NCI-H82 treated with DMSO at 0.1 percent for 48 hours (cell line): ENCODE measurements around the gene KRTAP4-3.
"Not testable (repeated sequence)": the region's sequence is repeated elsewhere in the genome, so short reads cannot be mapped to it uniquely, and the experiment has no call there.

Experiments
- DNase-seq: peaks from one replicate; lab custom pipeline; 2025; ENCODE audit not compliant: unreplicated experiment; lab: John Stamatoyannopoulos, UW

Gene KRTAP4-3

GRCh38 chr17:41153856-41154255 is 14.2 kb downstream of the KRTAP4-3 start:
- DNase-seq, result no peak

- DNase-seq, result no peak
These were observed 16.5 kb downstream of the KRTAP4-3 start for GRCh38 chr17:41151525-41151924.

GRCh38 chr17:41150026-41150425 is 18.0 kb downstream of the KRTAP4-3 start:
- DNase-seq, result no peak

GRCh38 chr17:41149652-41149985 is 18.4 kb downstream of the KRTAP4-3 start, which contains the start of gene KRTAP4-5:
TSS of gene KRTAP4-5 (minus strand) at chr17:41149825. CDS start at chr17:41149767, 58 bp downstream.
- no peak for DNase-seq

GRCh38 chr17:41148971-41149651 is 18.9 kb downstream of the KRTAP4-3 start:
- DNase-seq, result not testable (repeated sequence)

GRCh38 chr17:41147531-41148204 is 20.4 kb downstream of the KRTAP4-3 start:
- DNase-seq, result no peak

GRCh38 chr17:41145261-41145660 is 22.8 kb downstream of the KRTAP4-3 start:
- DNase-seq, result no peak

GRCh38 chr17:41144846-41145245 is 23.2 kb downstream of the KRTAP4-3 start:
- no peak for DNase-seq

GRCh38 chr17:41141361-41141760 is 26.7 kb downstream of the KRTAP4-3 start:
- DNase-seq, result no peak

GRCh38 chr17:41140360-41141131 is 27.5 kb downstream of the KRTAP4-3 start, which contains the start of gene KRTAP4-6:
TSS of gene KRTAP4-6 (minus strand) at chr17:41140544. CDS start at chr17:41140487, 57 bp downstream.
- DNase-seq, result no peak

- not testable (repeated sequence) for DNase-seq
These were observed 28.2 kb downstream of the KRTAP4-3 start for GRCh38 chr17:41139865-41140264.

GRCh38 chr17:41133880-41134735 is 33.9 kb downstream of the KRTAP4-3 start:
- no peak for DNase-seq

- DNase-seq, result no peak
These were observed 36.0 kb downstream of the KRTAP4-3 start for GRCh38 chr17:41131979-41132378.

GRCh38 chr17:41127371-41127770 is 40.6 kb downstream of the KRTAP4-3 start:
- DNase-seq, result no peak

GRCh38 chr17:41126412-41126811 is 41.6 kb downstream of the KRTAP4-3 start:
- no peak for DNase-seq

- DNase-seq, result no peak
These were observed 43.0 kb downstream of the KRTAP4-3 start for GRCh38 chr17:41125064-41125463.

- not testable (repeated sequence) for DNase-seq
These were observed 44.0 kb downstream of the KRTAP4-3 start, which contains the start of gene KRTAP4-12 for GRCh38 chr17:41123991-41124371. TSS of gene KRTAP4-12 (minus strand) at chr17:41124182. CDS start at chr17:41124122, 60 bp downstream.

GRCh38 chr17:41123292-41123990 is 44.6 kb downstream of the KRTAP4-3 start:
- not testable (repeated sequence) for DNase-seq

- DNase-seq, result no peak
These were observed 46.3 kb downstream of the KRTAP4-3 start for GRCh38 chr17:41121742-41122141.
